PC-9 (cell line): Measurements from ENCODE around the gene NRG3. TPM values are rescaled to one million over a fixed set of nuclear protein-coding genes. Genes with fewer than 3 reads are reported as not detected.
"Not testable (repeated sequence)": the region's sequence is repeated elsewhere in the genome, so short reads cannot be mapped to it uniquely, and the experiment has no call there.

Source experiments
- BruUV-seq: library from RNA; stranded (reverse); fragments of 400-500 nt; replicated peaks from 2 replicates; lab custom pipeline; 2021; lab: Mats Ljungman, UMichigan
- CTCF ChIA-PET: fragments of 300-600 bp; sonication (Branson Sonifier 250); formaldehyde crosslinking; loops from one replicate; lab custom pipeline; 2022; ENCODE audit warnings: antibody characterized with exemption; lab: Charles Lee
- POLR2A ChIA-PET: fragments of 300-600 bp; sonication (Branson Sonifier 250); formaldehyde crosslinking; loops from one replicate; lab custom pipeline; 2022; ENCODE audit warnings: antibody characterized with exemption; ENCODE audit not compliant: unreplicated experiment; lab: Charles Lee
- DNase-seq, 2 experiments: peaks; one replicate each; pipeline versions ENCODE4 v3.0.0 to v3.0.0-alpha.2; 2015 to 2022; ENCODE audit warnings: mixed read lengths in 1 of 2
- H2AFZ ChIP-seq: fragments of 200-600 bp; sonication (generic); 2 replicates; pipeline ENCODE4 v1.8.1; 2017; ENCODE audit warnings: antibody characterized with exemption
- H3F3A ChIP-seq: fragments of 200-600 bp; sonication (generic); 2 replicates; pipeline ENCODE4 v1.8.1; 2017; ENCODE audit warnings: antibody characterized with exemption, mild to moderate bottlenecking, low read depth; ENCODE audit not compliant: insufficient read depth
- H3K27ac ChIP-seq: fragments of 200-600 bp; sonication (generic); 2 replicates; pipeline ENCODE4 v1.6.1; 2016; ENCODE audit warnings: mixed run types
- H3K27me3 ChIP-seq: fragments of 200-600 bp; sonication (generic); 2 replicates; pipeline ENCODE4 v1.6.1; 2016; ENCODE audit warnings: low read depth, mixed run types; ENCODE audit not compliant: insufficient read depth
- H3K36me3 ChIP-seq: fragments of 200-600 bp; sonication (generic); 2 replicates; pipeline ENCODE4 v1.6.1; 2016; ENCODE audit warnings: low read depth, mixed run types
- H3K4me1 ChIP-seq: fragments of 200-600 bp; sonication (generic); replicated peaks from 2 replicates; pipeline ENCODE4 v1.6.1; 2016; ENCODE audit warnings: mixed run types; ENCODE audit not compliant: insufficient read depth
- H3K4me2 ChIP-seq: fragments of 200-600 bp; sonication (generic); 2 replicates; pipeline ENCODE4 v1.6.1; 2017; ENCODE audit warnings: mixed run types
- H3K4me3 ChIP-seq: fragments of 200-600 bp; sonication (generic); 2 replicates; pipeline ENCODE4 v1.6.1; 2016; ENCODE audit warnings: mixed run types
- H3K79me2 ChIP-seq: fragments of 200-600 bp; sonication (generic); 2 replicates; pipeline ENCODE4 v1.6.1; 2017; ENCODE audit warnings: low read depth, mixed run types
- H3K9me2 ChIP-seq: fragments of 200-600 bp; sonication (generic); 2 replicates; pipeline ENCODE4 v1.8.1; 2017; ENCODE audit warnings: mild to moderate bottlenecking; ENCODE audit not compliant: insufficient read depth
- H3K9me3 ChIP-seq: fragments of 200-600 bp; sonication (generic); 2 replicates; pipeline ENCODE4 v1.8.1; 2016; ENCODE audit warnings: low read depth; ENCODE audit not compliant: insufficient read depth
- H4K20me1 ChIP-seq: fragments of 200-600 bp; sonication (generic); 2 replicates; pipeline ENCODE4 v1.8.1; 2017; ENCODE audit not compliant: insufficient read depth
- EZH2 ChIP-seq: fragments of 200-600 bp; sonication (generic); IDR thresholded peaks from 2 replicates; pipeline ENCODE4 v1.8.0; 2017; ENCODE audit warnings: antibody characterized with exemption, low read depth
- intact Hi-C: fragments of 100-400 bp; cut with micrococcal nuclease; formaldehyde crosslinking; loops from one replicate; pipeline ENCODE4 v1.10.0; 2022; ENCODE audit not compliant: unreplicated experiment
- total RNA-seq: library from RNA; stranded (reverse); gene quantifications from 2 replicates; pipeline ENCODE4 v1.2.3, GENCODE V29; 2021
- TF ChIP-seq, protein P1 (sequence below): fragments of 200-600 bp; sonication (generic); conservative IDR thresholded peaks from 2 replicates; pipeline ENCODE4 v1.6.1; 2017; ENCODE audit warnings: mixed run types, antibody characterized with exemption, mild to moderate bottlenecking, moderate library complexity

NRG3 gene
- total RNA-seq, 1 experiment from 2014 or later: not detected

DNA sequence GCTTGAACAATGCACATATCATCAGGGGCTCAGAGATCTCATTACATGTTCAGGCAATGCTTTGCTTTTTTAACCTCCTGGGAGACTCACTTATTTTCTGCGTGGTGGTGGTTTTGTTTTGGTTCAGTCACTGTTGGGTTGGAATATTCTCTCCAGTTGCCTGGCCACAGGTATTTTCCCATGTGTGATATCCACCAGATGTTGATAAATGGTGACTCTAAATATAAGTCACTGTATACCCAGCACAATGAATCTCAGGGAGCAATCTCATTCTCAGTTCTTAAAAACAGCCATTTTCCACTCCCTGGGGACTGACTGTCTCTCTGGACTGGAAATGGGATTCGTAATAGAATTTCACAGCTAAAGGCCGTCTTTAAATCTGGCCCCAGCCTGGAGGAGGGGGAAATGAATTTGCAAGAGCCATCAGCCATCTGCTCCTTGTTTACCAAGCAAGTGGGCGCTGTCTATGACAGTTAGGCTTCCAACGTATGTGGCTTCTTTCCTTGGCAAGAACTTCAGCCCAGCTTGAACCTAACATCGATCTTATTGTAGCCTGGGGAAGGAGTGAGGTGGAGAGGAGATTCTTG lies 1106.2 kb downstream of the NRG3 start:
- no peak for DNase-seq
- no peaks in the 10 kb centered on the region for H3K27me3 ChIP-seq
- no peaks in the 10 kb centered on the region for H3K36me3 ChIP-seq
- no peaks in the 10 kb centered on the region for H3K9me3 ChIP-seq
- ChIA-PET POLR2A (no interaction called here), CTCF (no interaction called here)
- intact Hi-C loops: no loop called here
- no peaks in the 10 kb centered on the region for H4K20me1 ChIP-seq
- H3K9me2 ChIP-seq: no peaks in the 10 kb centered on the region
- no peak overlapping the region for H3K4me3 ChIP-seq
- H3K4me2 ChIP-seq: no peak overlapping the region
- no TSS peak for BruUV-seq
- H3K27ac ChIP-seq: no peak overlapping the region
- no peaks in the 10 kb centered on the region for H3K4me1 ChIP-seq
- TF ChIP-seq, protein P1, sequence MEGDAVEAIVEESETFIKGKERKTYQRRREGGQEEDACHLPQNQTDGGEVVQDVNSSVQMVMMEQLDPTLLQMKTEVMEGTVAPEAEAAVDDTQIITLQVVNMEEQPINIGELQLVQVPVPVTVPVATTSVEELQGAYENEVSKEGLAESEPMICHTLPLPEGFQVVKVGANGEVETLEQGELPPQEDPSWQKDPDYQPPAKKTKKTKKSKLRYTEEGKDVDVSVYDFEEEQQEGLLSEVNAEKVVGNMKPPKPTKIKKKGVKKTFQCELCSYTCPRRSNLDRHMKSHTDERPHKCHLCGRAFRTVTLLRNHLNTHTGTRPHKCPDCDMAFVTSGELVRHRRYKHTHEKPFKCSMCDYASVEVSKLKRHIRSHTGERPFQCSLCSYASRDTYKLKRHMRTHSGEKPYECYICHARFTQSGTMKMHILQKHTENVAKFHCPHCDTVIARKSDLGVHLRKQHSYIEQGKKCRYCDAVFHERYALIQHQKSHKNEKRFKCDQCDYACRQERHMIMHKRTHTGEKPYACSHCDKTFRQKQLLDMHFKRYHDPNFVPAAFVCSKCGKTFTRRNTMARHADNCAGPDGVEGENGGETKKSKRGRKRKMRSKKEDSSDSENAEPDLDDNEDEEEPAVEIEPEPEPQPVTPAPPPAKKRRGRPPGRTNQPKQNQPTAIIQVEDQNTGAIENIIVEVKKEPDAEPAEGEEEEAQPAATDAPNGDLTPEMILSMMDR: no peak
- H2AFZ ChIP-seq: no peak overlapping the region
- H3K79me2 ChIP-seq: no peaks in the 10 kb centered on the region
- no peaks in the 10 kb centered on the region for H3F3A ChIP-seq

- no peak overlapping the region for H3K27ac ChIP-seq
- H3K27me3 ChIP-seq: no peaks in the 10 kb centered on the region
- DNase-seq: no peak
- no peak for TF ChIP-seq EZH2
- TF ChIP-seq, protein P1: no peak
- H3K4me1 ChIP-seq: no peaks in the 10 kb centered on the region
- intact Hi-C loops: no loop called here
- CTCF ChIA-PET: no interaction called here
- H3K4me3 ChIP-seq: no peak overlapping the region
- no peaks in the 10 kb centered on the region for H3K36me3 ChIP-seq
- no peaks in the 10 kb centered on the region for H3K9me2 ChIP-seq
- BruUV-seq: no TSS peak
- H3F3A ChIP-seq: no peaks in the 10 kb centered on the region
- H3K4me2 ChIP-seq: no peak overlapping the region
- no peaks in the 10 kb centered on the region for H3K79me2 ChIP-seq
- POLR2A ChIA-PET: interaction anchor here (0.5 kb wide), 1 partner anchor 30 kb away, joined by 3 read pairs; no protein-coding TSS in a partner anchor
- no peaks in the 10 kb centered on the region for H4K20me1 ChIP-seq
- no peak overlapping the region for H2AFZ ChIP-seq
- no peaks in the 10 kb centered on the region for H3K9me3 ChIP-seq
These were observed 1107.2 kb downstream of the NRG3 start for GRCh38 chr10:82982110-82982608.

GRCh38 chr10:82986216-82986615 lies 1111.2 kb downstream of the NRG3 start:
- no peak overlapping the region for H3K4me3 ChIP-seq
- intact Hi-C loops: no loop called here
- ChIA-PET POLR2A (no interaction called here), CTCF (no interaction called here)
- H3F3A ChIP-seq: no peaks in the 10 kb centered on the region
- H3K36me3 ChIP-seq: no peaks in the 10 kb centered on the region
- DNase-seq: no peak
- no TSS peak for BruUV-seq
- no peak overlapping the region for H2AFZ ChIP-seq
- no peak overlapping the region for H3K27ac ChIP-seq
- H3K4me1 ChIP-seq: no peaks in the 10 kb centered on the region
- no peak for TF ChIP-seq EZH2
- TF ChIP-seq, protein P1: no peak
- no peaks in the 10 kb centered on the region for H4K20me1 ChIP-seq
- H3K79me2 ChIP-seq: no peaks in the 10 kb centered on the region
- H3K9me3 ChIP-seq: no peaks in the 10 kb centered on the region
- no peaks in the 10 kb centered on the region for H3K27me3 ChIP-seq
- H3K9me2 ChIP-seq: no peaks in the 10 kb centered on the region
- no peak overlapping the region for H3K4me2 ChIP-seq

DNA sequence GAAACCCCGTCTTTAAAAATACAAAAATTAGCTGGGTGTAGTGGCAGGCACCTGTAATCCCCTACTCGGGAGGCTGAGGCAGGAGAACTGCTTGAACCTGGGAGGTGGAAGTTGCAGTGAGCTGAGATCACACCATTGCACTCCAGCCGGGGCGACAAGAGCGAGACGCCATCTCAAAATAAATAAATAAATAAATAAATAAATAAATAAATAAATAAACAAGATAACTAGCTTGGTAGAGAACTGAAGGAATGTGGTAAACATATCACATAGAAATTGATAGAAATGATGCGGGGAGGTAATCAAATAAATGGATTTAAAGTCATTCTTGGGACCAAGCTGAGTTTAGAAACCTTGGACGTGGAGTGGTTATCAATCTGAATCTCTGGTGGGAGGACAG lies 1131.5 kb downstream of the NRG3 start:
- BruUV-seq, H3K4me1 ChIP-seq, DNase-seq, H2AFZ ChIP-seq, H3K4me2 ChIP-seq, H3K27me3 ChIP-seq, H3K36me3 ChIP-seq, H4K20me1 ChIP-seq, H3K4me3 ChIP-seq, H3K27ac ChIP-seq, H3K9me2 ChIP-seq, H3F3A ChIP-seq, CTCF ChIA-PET, intact Hi-C loops, H3K79me2 ChIP-seq, H3K9me3 ChIP-seq, POLR2A ChIA-PET: not testable (repeated sequence)
